Measurements from ENCODE around the gene NRG3.
A peak's percentile ranks its signal among the peaks of the same experiment; 100 is the strongest.
"Not testable (repeated sequence)": the region's sequence is repeated elsewhere in the genome, so short reads cannot be mapped to it uniquely, and the experiment has no call there.

The NRG3 gene

GRCh38 chr10:82966130-82966529 is 1091.1 kb downstream of the NRG3 start:
- no peak for DNase-seq (ENCODE audit: low read depth, low spot score)

DNA sequence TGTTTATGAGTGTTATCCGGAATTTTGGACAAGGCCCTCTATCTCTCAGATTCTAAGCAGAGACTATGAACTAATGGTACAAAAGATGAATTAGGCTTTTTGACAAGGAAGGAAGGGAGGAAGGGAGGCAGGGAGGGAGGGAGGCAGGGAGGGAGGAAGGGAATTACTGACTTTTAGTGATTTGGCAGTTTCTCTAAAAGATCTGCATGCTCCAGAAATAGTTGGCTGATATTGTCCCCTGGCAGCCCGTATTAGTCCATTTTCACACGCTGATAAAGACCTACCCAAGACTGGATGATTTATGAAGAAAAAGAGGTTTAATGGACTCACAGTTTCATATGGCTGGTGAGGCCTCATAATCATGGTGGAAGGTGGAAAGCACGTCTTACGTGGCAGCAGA is 1093.5 kb downstream of the NRG3 start:
- no peak for DNase-seq (ENCODE audit: low read depth, low spot score)

- DNase-seq (ENCODE audit: low read depth, low spot score): peak; percentile 54
These were observed 1094.4 kb downstream of the NRG3 start for GRCh38 chr10:82969405-82969804.

DNA sequence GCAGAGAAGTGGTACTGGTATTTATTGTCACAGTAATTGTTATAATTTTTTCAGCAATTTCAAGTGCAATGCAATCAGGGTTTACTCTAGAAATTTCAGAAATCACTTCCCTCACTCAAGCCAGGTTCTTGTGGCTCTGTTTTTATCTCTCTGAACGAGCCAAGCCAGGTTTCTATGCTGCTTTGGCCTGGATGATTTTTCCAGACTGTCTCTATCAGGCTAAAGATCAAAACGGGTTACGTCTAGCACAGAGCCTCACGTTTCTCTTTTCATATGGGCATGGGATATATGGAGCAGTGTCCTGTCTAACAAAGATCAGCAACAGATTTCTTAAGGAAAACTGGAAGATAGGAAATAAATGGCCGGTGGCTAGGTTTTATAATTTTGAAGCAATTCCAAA is 1105.3 kb downstream of the NRG3 start:
- DNase-seq (ENCODE audit: low read depth, low spot score): peak; percentile 3

DNA sequence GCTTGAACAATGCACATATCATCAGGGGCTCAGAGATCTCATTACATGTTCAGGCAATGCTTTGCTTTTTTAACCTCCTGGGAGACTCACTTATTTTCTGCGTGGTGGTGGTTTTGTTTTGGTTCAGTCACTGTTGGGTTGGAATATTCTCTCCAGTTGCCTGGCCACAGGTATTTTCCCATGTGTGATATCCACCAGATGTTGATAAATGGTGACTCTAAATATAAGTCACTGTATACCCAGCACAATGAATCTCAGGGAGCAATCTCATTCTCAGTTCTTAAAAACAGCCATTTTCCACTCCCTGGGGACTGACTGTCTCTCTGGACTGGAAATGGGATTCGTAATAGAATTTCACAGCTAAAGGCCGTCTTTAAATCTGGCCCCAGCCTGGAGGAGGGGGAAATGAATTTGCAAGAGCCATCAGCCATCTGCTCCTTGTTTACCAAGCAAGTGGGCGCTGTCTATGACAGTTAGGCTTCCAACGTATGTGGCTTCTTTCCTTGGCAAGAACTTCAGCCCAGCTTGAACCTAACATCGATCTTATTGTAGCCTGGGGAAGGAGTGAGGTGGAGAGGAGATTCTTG is 1106.2 kb downstream of the NRG3 start:
- DNase-seq (ENCODE audit: low read depth, low spot score): peak; percentile 72

- peak; percentile 94 for DNase-seq (ENCODE audit: low read depth, low spot score)
These were observed 1107.2 kb downstream of the NRG3 start for GRCh38 chr10:82982110-82982608.

- DNase-seq (ENCODE audit: low read depth, low spot score): no peak
These were observed 1111.2 kb downstream of the NRG3 start for GRCh38 chr10:82986216-82986615.

DNA sequence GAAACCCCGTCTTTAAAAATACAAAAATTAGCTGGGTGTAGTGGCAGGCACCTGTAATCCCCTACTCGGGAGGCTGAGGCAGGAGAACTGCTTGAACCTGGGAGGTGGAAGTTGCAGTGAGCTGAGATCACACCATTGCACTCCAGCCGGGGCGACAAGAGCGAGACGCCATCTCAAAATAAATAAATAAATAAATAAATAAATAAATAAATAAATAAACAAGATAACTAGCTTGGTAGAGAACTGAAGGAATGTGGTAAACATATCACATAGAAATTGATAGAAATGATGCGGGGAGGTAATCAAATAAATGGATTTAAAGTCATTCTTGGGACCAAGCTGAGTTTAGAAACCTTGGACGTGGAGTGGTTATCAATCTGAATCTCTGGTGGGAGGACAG is 1131.5 kb downstream of the NRG3 start:
- DNase-seq (ENCODE audit: low read depth, low spot score): not testable (repeated sequence)

GRCh38 chr10:83007510-83007909 is 1132.5 kb downstream of the NRG3 start:
- DNase-seq (ENCODE audit: low read depth, low spot score): no peak

- DNase-seq (ENCODE audit: low read depth, low spot score): peak; percentile 29
These were observed 1137.9 kb downstream of the NRG3 start for GRCh38 chr10:83012866-83013265.

GRCh38 chr10:83017076-83017867 is 1142.3 kb downstream of the NRG3 start:
- DNase-seq (ENCODE audit: low read depth, low spot score): no peak

DNA sequence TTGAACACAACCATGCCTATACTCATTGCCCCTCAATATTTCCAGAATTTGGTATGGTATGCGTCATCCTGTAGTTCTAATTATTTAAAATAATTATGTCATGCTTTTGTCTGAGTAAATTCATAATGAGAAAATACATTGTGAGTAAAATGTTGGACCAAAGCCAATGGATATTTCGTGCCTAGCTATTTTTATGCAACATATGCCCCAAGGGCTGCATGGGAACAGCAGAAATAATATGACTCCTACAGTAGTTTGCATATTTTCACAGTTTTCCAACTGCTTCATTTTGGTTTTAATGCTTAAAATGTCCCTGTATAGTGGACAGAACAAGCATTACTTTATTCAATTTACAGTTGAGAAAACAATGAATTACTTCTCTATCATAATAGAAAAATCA is 1148.7 kb downstream of the NRG3 start:
- no peak for DNase-seq (ENCODE audit: low read depth, low spot score)
